Measurements from ENCODE around the gene CTCFL.
"Not testable (repeated sequence)": the region's sequence is repeated elsewhere in the genome, so short reads cannot be mapped to it uniquely, and the experiment has no call there.

GRCh38 chr20:57511709-57512108 is 13.2 kb downstream of the CTCFL start:
- not testable (repeated sequence) for TF ChIP-seq KLF15 (CRISPR knock-in tag; IDR thresholded peaks at IDR 0.05; ENCODE audit: borderline replicate concordance); SATB2 (CRISPR knock-in tag; IDR thresholded peaks at IDR 0.05); GTF2F1 (IDR thresholded peaks at IDR 0.05; ENCODE audit: low read length); KLF16 (CRISPR knock-in tag; IDR thresholded peaks at IDR 0.05); POLR2A (IDR thresholded peaks at IDR 0.05; ENCODE audit: insufficient read depth in 1 of 2, low read depth in 2 of 2, low read length in 2 of 2); ZNF737 (CRISPR knock-in tag; IDR thresholded peaks at IDR 0.05; ENCODE audit: borderline replicate concordance); HNF1A (IDR thresholded peaks at IDR 0.05; ENCODE audit: low read depth); HNF1A (CRISPR knock-in tag; IDR thresholded peaks at IDR 0.05; ENCODE audit: borderline replicate concordance); ZNF746 (CRISPR knock-in tag; IDR thresholded peaks at IDR 0.05)
- TF ChIP-seq, protein P1, sequence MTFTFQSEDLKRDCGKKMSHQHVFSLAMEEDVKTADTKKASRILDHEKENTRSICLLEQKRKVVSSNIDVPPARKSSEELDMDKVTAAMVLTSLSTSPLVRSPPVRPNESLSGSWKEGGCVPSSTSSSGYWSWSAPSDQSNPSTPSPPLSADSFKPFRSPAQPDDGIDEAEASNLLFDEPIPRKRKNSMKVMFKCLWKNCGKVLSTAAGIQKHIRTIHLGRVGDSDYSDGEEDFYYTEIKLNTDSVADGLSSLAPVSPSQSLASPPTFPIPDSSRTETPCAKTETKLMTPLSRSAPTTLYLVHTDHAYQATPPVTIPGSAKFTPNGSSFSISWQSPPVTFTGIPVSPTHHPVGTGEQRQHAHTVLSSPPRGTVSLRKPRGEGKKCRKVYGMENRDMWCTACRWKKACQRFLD (CRISPR knock-in tag; IDR thresholded peaks at IDR 0.05; ENCODE audit: borderline replicate concordance), result not testable (repeated sequence)
